NCI-H2029 treated with DMSO at 0.1 percent for 48 hours (cell line): Measurements from ENCODE around the gene FAM107B.
A peak's percentile ranks its signal among the peaks of the same experiment; 100 is the strongest.

Experiments
- DNase-seq: peaks from one replicate; lab custom pipeline; 2025; lab: John Stamatoyannopoulos, UW

FAM107B gene

GRCh38 chr10:14580671-14581332 lies 193.9 kb downstream of the FAM107B start:
- no peak for DNase-seq

DNA sequence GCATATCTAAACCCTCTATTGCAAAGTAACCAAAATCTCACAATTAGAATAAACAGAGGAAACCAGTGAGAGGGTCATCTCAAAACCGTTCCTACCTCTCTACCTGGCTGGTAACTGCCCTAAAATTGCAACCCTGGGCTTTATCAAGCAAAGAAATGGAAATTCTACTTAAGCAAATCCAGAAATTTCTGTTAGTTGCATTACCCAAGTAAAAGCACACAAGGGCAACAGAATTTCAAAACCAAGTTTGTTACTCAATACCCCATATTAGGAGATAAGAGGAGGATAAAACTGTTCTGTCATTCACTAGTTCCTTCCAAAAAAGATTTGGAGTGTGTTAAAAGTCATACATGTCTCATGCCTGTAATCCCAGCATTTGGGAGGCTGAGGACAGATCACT lies 195.3 kb downstream of the FAM107B start:
- DNase-seq, result no peak

- no peak for DNase-seq
Measured at GRCh38 chr10:14578060-14578952, 196.4 kb downstream of the FAM107B start.

GRCh38 chr10:14574885-14575284 lies 199.8 kb downstream of the FAM107B start:
- no peak for DNase-seq

- no peak for DNase-seq
Measured at GRCh38 chr10:14574291-14574690, 200.4 kb downstream of the FAM107B start.

GRCh38 chr10:14573666-14574261 lies 200.9 kb downstream of the FAM107B start:
- no peak for DNase-seq

DNA sequence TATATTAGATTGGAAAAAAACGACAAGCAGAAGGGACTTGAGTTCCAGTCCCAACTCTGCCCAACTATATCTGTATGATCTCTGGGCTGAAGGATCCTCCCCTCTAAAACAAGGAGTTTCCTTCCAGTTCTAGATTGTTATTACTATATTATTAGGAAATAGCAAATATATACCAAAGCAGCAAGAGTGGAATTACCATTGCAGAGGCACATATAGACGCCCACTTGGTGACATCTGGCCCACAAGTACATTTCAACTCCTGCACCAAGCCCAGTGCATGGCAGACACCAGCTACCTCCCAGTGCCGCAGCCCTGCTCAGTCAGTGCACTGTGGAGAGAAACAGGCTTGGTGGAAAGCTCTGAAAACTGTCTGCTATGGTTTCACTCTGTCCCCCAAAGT lies 201.9 kb downstream of the FAM107B start:
- DNase-seq, result no peak

DNA sequence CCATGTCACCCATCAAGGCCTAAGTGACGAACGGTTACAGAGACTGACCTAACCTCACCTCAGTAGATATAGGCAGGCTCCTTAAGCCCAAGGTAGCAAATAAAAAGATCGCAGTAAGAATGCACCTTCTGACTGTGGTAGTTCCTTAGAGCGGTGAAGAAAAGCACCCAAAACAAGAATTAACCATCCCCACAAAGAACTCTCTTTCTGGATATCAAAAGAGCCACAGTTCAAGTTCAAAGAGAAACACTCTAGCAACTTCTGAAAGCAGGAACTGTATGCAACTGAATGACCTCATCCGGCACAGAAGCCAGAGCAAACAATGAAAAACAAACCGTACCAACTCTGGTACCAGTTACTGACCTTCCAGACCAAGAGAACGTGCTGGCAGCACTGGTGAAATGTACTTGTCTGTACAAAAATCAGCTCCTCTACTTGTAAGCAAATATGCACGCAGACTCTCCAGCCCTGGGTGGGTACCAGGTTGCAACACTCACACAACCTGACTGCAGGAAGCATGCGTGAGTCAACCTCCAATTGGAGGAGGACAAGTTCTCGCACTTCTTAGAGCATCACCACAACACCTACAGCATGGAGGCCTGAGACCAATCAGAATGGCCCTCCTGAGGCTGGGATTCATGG lies 202.7 kb downstream of the FAM107B start:
- peak; percentile 51 for DNase-seq

DNA sequence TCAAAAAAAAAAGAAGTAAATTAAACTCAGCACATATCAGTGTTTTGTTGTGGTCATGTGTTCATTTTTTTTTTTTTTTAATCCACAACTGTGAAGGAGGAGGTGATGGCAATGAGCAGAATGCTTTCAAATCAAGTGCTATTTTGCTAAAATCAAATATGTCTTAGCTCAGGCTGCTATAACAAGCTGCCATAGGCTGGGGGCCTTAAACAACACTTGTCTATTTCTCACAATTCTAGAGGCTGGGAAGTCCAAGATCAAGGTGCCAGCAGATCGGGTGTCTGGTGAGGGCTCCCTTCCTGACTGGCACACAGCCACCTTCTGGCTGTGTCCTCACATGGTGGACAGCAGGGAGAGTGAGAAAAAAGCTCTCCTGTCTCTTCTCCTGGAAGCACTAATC lies 203.9 kb downstream of the FAM107B start:
- DNase-seq, result no peak

- DNase-seq, result no peak
Measured at GRCh38 chr10:14569274-14570060, 205.2 kb downstream of the FAM107B start.

- DNase-seq, result no peak
Measured at GRCh38 chr10:14567421-14567820, 207.3 kb downstream of the FAM107B start.

DNA sequence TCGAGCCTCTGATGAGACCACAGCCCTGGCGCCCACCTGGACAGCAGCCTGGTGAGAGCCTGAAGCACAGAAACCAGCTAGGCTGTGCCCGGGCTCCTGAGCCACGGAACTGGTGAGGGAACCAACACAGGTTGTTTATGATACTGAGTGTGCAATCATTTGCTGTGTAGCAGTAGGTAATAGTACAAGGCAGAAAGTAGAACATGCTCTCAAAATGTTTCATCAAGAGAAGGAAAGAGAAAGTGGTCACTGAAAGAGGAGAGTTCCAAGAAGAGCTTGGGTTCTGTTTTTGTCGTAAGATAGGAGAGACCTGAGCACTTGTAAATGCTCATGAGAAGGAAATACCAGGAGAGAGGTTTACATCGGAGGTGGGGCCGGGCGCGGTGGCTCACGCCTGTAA lies 208.2 kb downstream of the FAM107B start:
- no peak for DNase-seq

- no peak for DNase-seq
Measured at GRCh38 chr10:14565199-14565598, 209.5 kb downstream of the FAM107B start.

- no peak for DNase-seq
Measured at GRCh38 chr10:14564268-14564744, 210.4 kb downstream of the FAM107B start.

DNA sequence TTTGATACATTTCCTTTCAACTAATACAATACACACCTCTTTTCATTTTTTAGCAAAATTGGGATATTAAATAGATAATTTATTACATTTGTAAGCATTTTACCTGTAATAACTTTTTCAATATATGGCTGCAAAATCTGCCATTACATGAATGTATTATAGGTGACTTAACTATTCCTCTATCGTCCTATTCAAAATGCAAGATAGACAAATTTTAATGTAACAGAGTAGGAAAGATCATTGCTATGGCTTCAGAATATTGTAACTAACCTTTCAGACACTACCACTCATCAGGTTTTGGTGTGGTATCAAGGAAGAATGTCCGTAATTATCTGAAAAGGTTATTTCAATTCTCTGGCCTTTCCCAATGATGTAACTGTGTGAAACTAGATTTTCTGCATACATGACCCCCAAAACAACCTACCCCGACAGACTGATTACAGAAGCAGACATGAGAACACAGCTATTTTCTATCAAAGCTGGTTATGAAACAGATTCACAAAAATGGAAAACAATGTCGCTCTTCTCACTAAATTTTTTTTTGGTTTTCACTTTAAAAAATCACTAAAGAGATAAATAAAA lies 211.2 kb downstream of the FAM107B start:
- DNase-seq, result no peak

- DNase-seq, result no peak
Measured at GRCh38 chr10:14563076-14563336, 211.7 kb downstream of the FAM107B start.

- no peak for DNase-seq
Measured at GRCh38 chr10:14562218-14563075, 212.2 kb downstream of the FAM107B start.

- no peak for DNase-seq
Measured at GRCh38 chr10:14560791-14561765, 213.6 kb downstream of the FAM107B start.

DNA sequence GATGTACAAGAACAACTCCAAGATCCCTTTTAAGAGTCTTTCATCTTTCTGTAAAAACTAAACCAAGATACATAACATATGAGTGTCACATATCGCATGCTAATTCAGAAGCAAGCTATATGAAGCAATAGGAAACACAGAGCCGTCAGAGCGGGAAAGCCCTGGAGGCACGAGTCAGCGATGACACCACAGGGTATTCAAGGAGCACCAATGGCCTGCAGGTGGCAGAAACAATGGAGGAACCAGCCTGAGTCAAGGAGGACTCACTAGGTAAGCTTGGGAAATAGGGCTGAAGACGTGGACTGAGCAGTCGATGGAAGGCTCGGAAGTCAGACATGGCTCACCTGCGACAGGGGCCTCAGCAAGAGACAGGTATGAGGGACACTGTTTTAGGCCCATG lies 214.4 kb downstream of the FAM107B start:
- DNase-seq, result no peak
